Activated B cell treated with CpG ODN at 0.5 μM for 24 hours (primary cell): ENCODE measurements around the gene MYLK4. TPM values are rescaled to one million over a fixed set of nuclear protein-coding genes. Genes with fewer than 3 reads are reported as not detected.

ENCODE experiments used
- ATAC-seq: fragments of 200-7000 bp; cut with Tn5 transposase; one replicate; pipeline ENCODE4 v1.10.0; 2021; ENCODE audit warnings: low read depth, mild to moderate bottlenecking, moderate library complexity
- CTCF ChIA-PET: fragments of 350-600 bp; sonication (Branson Sonifier 250); formaldehyde crosslinking; loops from one replicate; lab custom pipeline; 2021; ENCODE audit warnings: antibody characterized with exemption; lab: Charles Lee
- POLR2A ChIA-PET: fragments of 350-600 bp; sonication (Branson Sonifier 250); formaldehyde crosslinking; loops from one replicate; lab custom pipeline; 2021; ENCODE audit warnings: antibody characterized with exemption; lab: Charles Lee
- DNase-seq: peaks from one replicate; pipeline ENCODE4 v3.0.0; 2022
- H3K27ac Mint-ChIP-seq: one replicate; pipeline ENCODE4 v1.8.0; 2020; ENCODE audit warnings: mixed read lengths
- H3K27me3 Mint-ChIP-seq: one replicate; pipeline ENCODE4 v1.8.0; 2021; ENCODE audit warnings: mixed read lengths
- H3K36me3 Mint-ChIP-seq: one replicate; pipeline ENCODE4 v1.8.0; 2021; ENCODE audit warnings: low read depth, mixed read lengths
- H3K4me1 Mint-ChIP-seq: one replicate; pipeline ENCODE4 v1.8.0; 2021; ENCODE audit warnings: mixed read lengths
- H3K4me3 Mint-ChIP-seq: one replicate; pipeline ENCODE4 v1.8.0; 2020; ENCODE audit warnings: mild to moderate bottlenecking, mixed read lengths
- H3K9me3 Mint-ChIP-seq: one replicate; pipeline ENCODE4 v1.8.0; 2020; ENCODE audit warnings: mixed read lengths
- CTCF ChIP-seq: fragments of 200-600 bp; IDR thresholded peaks from one replicate; pipeline ENCODE4 v1.8.0; 2022; ENCODE audit warnings: antibody characterized with exemption, mild to moderate bottlenecking
- intact Hi-C: fragments of 100-400 bp; cut with micrococcal nuclease; formaldehyde crosslinking; loops from one replicate; pipeline ENCODE4 v1.15.1; 2024
- total RNA-seq: library from RNA; stranded (reverse); gene quantifications from 2 replicates; pipeline ENCODE4 v1.2.3, GENCODE V29; 2022

Gene MYLK4
- total RNA-seq, 1 donor from 2014 or later = 0.58 TPM

GRCh38 chr6:2687456-2687855 is 63.3 kb downstream of the MYLK4 start:
- ATAC-seq (no peak), DNase-seq (no peak)
- Mint-ChIP-seq H3K4me1 (no peaks in the 10 kb centered on the region), H3K4me3 (no peak overlapping the region), H3K27ac (no peak overlapping the region), H3K9me3 (no peaks in the 10 kb centered on the region), H3K27me3 (no peaks in the 10 kb centered on the region), H3K36me3 (no peaks in the 10 kb centered on the region)
- ChIA-PET CTCF (no interaction called here), POLR2A (no interaction called here)
- intact Hi-C loops = no loop called here
- no peak for TF ChIP-seq CTCF

DNA sequence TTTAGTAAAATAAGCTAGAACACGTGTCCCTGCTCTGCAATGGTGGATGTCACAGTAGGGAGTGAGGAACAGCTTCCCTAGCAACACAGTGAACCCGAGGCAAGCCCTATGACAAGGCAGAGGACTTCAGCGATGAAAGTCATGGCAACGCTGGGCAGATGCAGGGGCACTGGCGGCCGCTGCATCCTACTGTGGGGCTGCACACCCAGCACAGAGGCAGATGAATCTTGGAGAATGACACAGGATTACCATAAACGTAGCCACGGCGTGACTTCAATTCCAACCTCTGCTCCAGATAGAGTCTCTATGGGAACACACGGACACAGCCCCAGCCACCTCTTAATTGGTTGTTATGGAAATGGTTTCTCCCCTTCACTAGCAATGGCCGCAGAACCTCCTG is 64.2 kb downstream of the MYLK4 start:
- ChIA-PET POLR2A (no interaction called here), CTCF (no interaction called here)
- intact Hi-C loops = no loop called here
- ATAC-seq (no peak), DNase-seq (no peak)
- TF ChIP-seq CTCF = no peak
- Mint-ChIP-seq H3K4me1 (no peaks in the 10 kb centered on the region), H3K27me3 (no peaks in the 10 kb centered on the region), H3K4me3 (no peak overlapping the region), H3K9me3 (no peaks in the 10 kb centered on the region), H3K36me3 (no peaks in the 10 kb centered on the region), H3K27ac (no peak overlapping the region)

GRCh38 chr6:2684766-2685754 is 65.7 kb downstream of the MYLK4 start:
- intact Hi-C loops = no loop called here
- Mint-ChIP-seq H3K4me3 (no peak overlapping the region), H3K4me1 (no peaks in the 10 kb centered on the region), H3K9me3 (no peaks in the 10 kb centered on the region), H3K27me3 (no peaks in the 10 kb centered on the region), H3K27ac (no peak overlapping the region), H3K36me3 (no peaks in the 10 kb centered on the region)
- ATAC-seq = no peak
- CTCF ChIA-PET = interaction anchor here (1.0 kb wide), 1 partner anchor 10 kb away, joined by 3 read pairs; no protein-coding TSS in a partner anchor
- no peak for DNase-seq
- no peak for TF ChIP-seq CTCF
- POLR2A ChIA-PET = no interaction called here

DNA sequence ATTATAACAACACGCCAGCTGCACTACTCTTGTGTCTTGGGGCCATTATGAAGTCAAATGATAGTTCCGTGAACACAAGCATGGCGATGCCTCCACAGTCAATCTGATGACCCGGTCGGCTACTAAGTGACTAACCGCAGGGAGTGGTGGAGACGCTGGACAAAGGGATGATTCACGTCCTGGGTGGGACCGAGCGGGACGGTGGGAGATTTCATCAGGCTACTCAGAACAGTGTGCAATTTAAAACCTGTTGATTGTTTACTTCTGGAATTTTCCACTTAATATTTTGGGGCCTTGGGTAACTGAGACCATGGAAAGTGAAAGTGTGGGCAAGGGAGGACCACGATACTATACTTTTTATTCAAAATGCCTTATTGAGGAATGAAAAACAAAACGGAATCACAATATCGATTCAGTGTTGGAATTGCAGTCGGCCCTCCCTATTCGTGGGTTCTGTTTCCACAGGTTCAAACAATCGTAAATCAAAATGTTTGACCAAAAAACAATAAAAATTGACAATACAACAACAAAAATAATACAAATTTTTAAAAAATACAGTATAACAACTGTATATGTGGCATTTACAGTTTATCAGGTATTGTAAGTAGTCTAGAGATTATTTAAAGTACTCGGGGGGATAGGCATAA is 66.5 kb downstream of the MYLK4 start:
- CTCF ChIA-PET = interaction anchor here (1.0 kb wide), 1 partner anchor 11 kb away, joined by 3 read pairs; no protein-coding TSS in a partner anchor
- ATAC-seq (no peak), DNase-seq (no peak)
- no peak for TF ChIP-seq CTCF
- Mint-ChIP-seq H3K4me1 (no peaks in the 10 kb centered on the region), H3K9me3 (no peaks in the 10 kb centered on the region), H3K27me3 (no peaks in the 10 kb centered on the region), H3K36me3 (no peaks in the 10 kb centered on the region), H3K27ac (no peak overlapping the region), H3K4me3 (no peak overlapping the region)
- intact Hi-C loops = no loop called here
- POLR2A ChIA-PET = no interaction called here

DNA sequence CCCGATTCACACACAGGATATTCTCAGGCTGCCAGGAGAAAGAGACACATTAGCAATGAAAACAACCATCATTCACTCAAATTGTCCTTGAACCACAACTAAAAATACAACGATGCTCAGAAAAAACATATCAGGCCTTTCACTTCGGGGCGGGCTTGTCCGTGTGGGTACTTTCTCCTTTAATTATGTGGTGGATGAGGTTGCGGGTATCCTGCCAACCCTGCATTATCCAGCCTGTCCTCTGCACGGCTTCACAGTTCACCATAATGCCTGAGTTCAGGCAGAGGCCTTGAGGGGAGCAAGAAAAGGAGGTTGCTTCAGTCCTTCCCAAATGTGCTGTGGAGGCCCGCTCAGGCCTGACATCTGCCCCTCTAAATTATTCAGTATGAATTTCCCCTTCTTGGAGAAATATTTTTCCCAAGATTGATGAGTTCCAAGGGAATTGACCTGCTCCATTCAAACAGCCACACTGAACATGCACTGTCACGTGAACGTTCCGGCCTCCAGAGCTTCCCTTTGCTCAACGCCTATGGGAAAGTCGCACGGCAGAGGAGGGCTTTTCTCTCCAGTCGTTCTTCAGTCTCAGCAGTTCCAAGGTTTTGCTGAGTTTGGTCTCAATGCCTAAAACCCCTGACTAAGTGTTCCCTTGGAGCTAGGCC is 70.3 kb downstream of the MYLK4 start:
- POLR2A ChIA-PET = no interaction called here
- TF ChIP-seq CTCF = no peak
- no peak for DNase-seq
- Mint-ChIP-seq H3K27me3 (no peaks in the 10 kb centered on the region), H3K4me1 (no peaks in the 10 kb centered on the region), H3K9me3 (no peaks in the 10 kb centered on the region), H3K4me3 (no peak overlapping the region), H3K27ac (no peak overlapping the region), H3K36me3 (no peaks in the 10 kb centered on the region)
- CTCF ChIA-PET = no interaction called here
- intact Hi-C loops = no loop called here
- no peak for ATAC-seq
